ENCODE measurements around the gene SEBOX.

GRCh38 chr17:28395968-28396367, 31.0 kb upstream of the SEBOX start:
- TF ChIP-seq EZH2phosphoT487 (IDR thresholded peaks at IDR 0.05; ENCODE audit: low read length) (no peak), CTCF (IDR thresholded peaks at IDR 0.05; ENCODE audit: low read length) (no peak), EZH2 (optimal IDR thresholded peaks at IDR 0.05; ENCODE audit: low read depth, low read length) (no peak)
